Measurements from ENCODE around the gene AMER2.

Gene AMER2

GRCh38 chr13:25177012-25177411, 4.9 kb upstream of the AMER2 start:
- H3K27ac ChIP-seq = no peak overlapping the region
- no peak for TF ChIP-seq CTCF (IDR thresholded peaks at IDR 0.05)
- no peak for TF ChIP-seq ZFX (IDR thresholded peaks at IDR 0.05; ENCODE audit: borderline replicate concordance)

- no peak overlapping the region for H3K27ac ChIP-seq
- TF ChIP-seq ZFX (IDR thresholded peaks at IDR 0.05; ENCODE audit: borderline replicate concordance) (no peak), CTCF (IDR thresholded peaks at IDR 0.05) (no peak)
Measured at GRCh38 chr13:25175431-25175830, 3.3 kb upstream of the AMER2 start.

GRCh38 chr13:25175026-25175425, 2.9 kb upstream of the AMER2 start:
- TF ChIP-seq CTCF (IDR thresholded peaks at IDR 0.05) (no peak), ZFX (IDR thresholded peaks at IDR 0.05; ENCODE audit: borderline replicate concordance) (no peak)
- no peak overlapping the region for H3K27ac ChIP-seq

GRCh38 chr13:25174304-25174703, 2.2 kb upstream of the AMER2 start:
- TF ChIP-seq CTCF (IDR thresholded peaks at IDR 0.05) = no peak
- no peak for TF ChIP-seq ZFX (IDR thresholded peaks at IDR 0.05; ENCODE audit: borderline replicate concordance)
- H3K27ac ChIP-seq = no peak overlapping the region

GRCh38 chr13:25172303-25172630, 179 bp upstream of the AMER2 start:
- H3K27ac ChIP-seq = no peak overlapping the region
- no peak for TF ChIP-seq CTCF (IDR thresholded peaks at IDR 0.05)
- no peak for TF ChIP-seq ZFX (IDR thresholded peaks at IDR 0.05; ENCODE audit: borderline replicate concordance)

- no peak for TF ChIP-seq CTCF (IDR thresholded peaks at IDR 0.05)
- no peak for TF ChIP-seq ZFX (IDR thresholded peaks at IDR 0.05; ENCODE audit: borderline replicate concordance)
- no peak overlapping the region for H3K27ac ChIP-seq
Measured at GRCh38 chr13:25171170-25171516, 945 bp downstream of the AMER2 start.

- no peak overlapping the region for H3K27ac ChIP-seq
- TF ChIP-seq CTCF (IDR thresholded peaks at IDR 0.05) = no peak
- no peak for TF ChIP-seq ZFX (IDR thresholded peaks at IDR 0.05; ENCODE audit: borderline replicate concordance)
Measured at GRCh38 chr13:25170554-25171111, 1.5 kb downstream of the AMER2 start.
